Tibial artery (tissue), 4 donors: ENCODE measurements around the gene CYP20A1.
"Not testable (repeated sequence)": the region's sequence is repeated elsewhere in the genome, so short reads cannot be mapped to it uniquely, and the experiment has no call there.

Source experiments
- DNase-seq, 2 donors: peaks; one replicate each; pipeline ENCODE4 v3.0.0-alpha.2; 2019
- H3K27ac ChIP-seq, 2 donors: fragments of 200-600 bp; sonication (generic) in 1 of 2; 1 replicate in 1 of 2; 2 replicates in 1 of 2; pipeline ENCODE4 v1.5.1; 2018 to 2019; ENCODE audit warnings: mild to moderate bottlenecking in 1 of 2
- H3K27me3 ChIP-seq, 2 donors: fragments of 200-600 bp; sonication (generic) in 1 of 2; one replicate each; pipeline versions ENCODE4 v1.5.1 to v1.6.0; 2016 to 2019
- H3K36me3 ChIP-seq, 3 donors: fragments of 200-600 bp; sonication (generic) in 2 of 3; one replicate each; pipeline ENCODE4 v1.5.1; 2016 to 2019; ENCODE audit warnings: mild to moderate bottlenecking in 2 of 3
- H3K4me1 ChIP-seq, 4 donors: fragments of 200-600 bp; sonication (generic) in 2 of 4; 1 replicate in 3 of 4; 2 replicates in 1 of 4; pipeline ENCODE4 v1.5.1; 2016 to 2019
- H3K4me3 ChIP-seq, 2 donors: fragments of 200-600 bp; sonication (generic) in 1 of 2; 1 replicate in 1 of 2; 2 replicates in 1 of 2; pipeline ENCODE4 v1.5.1; 2018 to 2019; ENCODE audit warnings: mild to moderate bottlenecking in 2 of 2
- H3K9me3 ChIP-seq, 3 donors: fragments of 200-600 bp; sonication (generic) in 1 of 3; one replicate each; pipeline ENCODE4 v1.5.1; 2016 to 2019
- CTCF ChIP-seq, 2 experiments: fragments of 200-600 bp in 1 of 2; fragments of 450-650 bp in 1 of 2; IDR thresholded peaks; one replicate each; pipeline ENCODE4 v1.5.1; 2017 to 2019; ENCODE audit warnings: antibody characterized with exemption in 2 of 2, mild to moderate bottlenecking in 1 of 2, moderate library complexity in 1 of 2
- intact Hi-C: fragments of 100-400 bp; cut with DNase I; formaldehyde crosslinking; loops from one replicate; pipeline ENCODE4 v1.15.0; 2023; ENCODE audit warnings: low total_unique reads

The CYP20A1 gene

GRCh38 chr2:203279288-203279687, 40.5 kb downstream of the CYP20A1 start:
- intact Hi-C loops, result no loop called here
- Histone ChIP-seq H3K27ac (no peak overlapping the region), H3K4me3 (no peak overlapping the region), H3K27me3 (no peaks in the 10 kb centered on the region), H3K36me3 (peaks cover 62 to 76% (median 72%) of the 10 kb centered on the region in 3 donors), H3K4me1 (peaks cover 0 to 14% (median 5%) of the 10 kb centered on the region in 4 donors), H3K9me3 (no peaks in the 10 kb centered on the region)
- no peak for DNase-seq
- no peak for TF ChIP-seq CTCF (IDR thresholded peaks at IDR 0.05)

- no peak for TF ChIP-seq CTCF (IDR thresholded peaks at IDR 0.05)
- Histone ChIP-seq H3K27me3 (no peaks in the 10 kb centered on the region), H3K27ac (peak overlapping the region; percentile 8 to 43), H3K9me3 (no peaks in the 10 kb centered on the region), H3K4me1 (peaks cover 0 to 14% (median 5%) of the 10 kb centered on the region in 4 donors), H3K4me3 (no peak overlapping the region), H3K36me3 (peaks cover 68 to 79% (median 72%) of the 10 kb centered on the region in 3 donors)
- intact Hi-C loops, result no loop called here
- no peak for DNase-seq
Measured at GRCh38 chr2:203280428-203281064, 41.7 kb downstream of the CYP20A1 start.

- Histone ChIP-seq H3K4me3 (no peak overlapping the region), H3K27ac (no peak overlapping the region), H3K27me3 (no peaks in the 10 kb centered on the region), H3K36me3 (peaks cover 69 to 80% (median 75%) of the 10 kb centered on the region in 3 donors), H3K4me1 (peaks cover 0 to 14% (median 5%) of the 10 kb centered on the region in 4 donors), H3K9me3 (no peaks in the 10 kb centered on the region)
- intact Hi-C loops, result no loop called here
- DNase-seq, result no peak
- TF ChIP-seq CTCF (IDR thresholded peaks at IDR 0.05), result no peak
Measured at GRCh38 chr2:203282101-203282500, 43.3 kb downstream of the CYP20A1 start.

GRCh38 chr2:203286532-203286931, 47.7 kb downstream of the CYP20A1 start:
- no peaks in the 10 kb centered on the region for H3K9me3 ChIP-seq
- no peak for TF ChIP-seq CTCF (IDR thresholded peaks at IDR 0.05)
- H3K27me3 ChIP-seq, result no peaks in the 10 kb centered on the region
- peaks cover 59 to 74% (median 68%) of the 10 kb centered on the region in 3 donors for H3K36me3 ChIP-seq
- no peak for DNase-seq
- H3K4me3 ChIP-seq, result no peak overlapping the region
- intact Hi-C loops, result no loop called here
- no peak overlapping the region for H3K27ac ChIP-seq
- no peaks in the 10 kb centered on the region for H3K4me1 ChIP-seq

GRCh38 chr2:203301667-203302066, 62.8 kb downstream of the CYP20A1 start:
- no peak for DNase-seq
- H3K4me1 ChIP-seq, result no peaks in the 10 kb centered on the region
- no peak overlapping the region for H3K4me3 ChIP-seq
- no peaks in the 10 kb centered on the region for H3K9me3 ChIP-seq
- H3K27ac ChIP-seq, result no peak overlapping the region
- no peaks in the 10 kb centered on the region for H3K27me3 ChIP-seq
- H3K36me3 ChIP-seq, result peaks cover 26 to 62% (median 43%) of the 10 kb centered on the region in 3 donors
- no peak for TF ChIP-seq CTCF (IDR thresholded peaks at IDR 0.05)
- intact Hi-C loops, result no loop called here

GRCh38 chr2:203302586-203302985, 63.8 kb downstream of the CYP20A1 start:
- H3K4me3 ChIP-seq, H3K27ac ChIP-seq, DNase-seq, H3K9me3 ChIP-seq, H3K4me1 ChIP-seq, H3K27me3 ChIP-seq, intact Hi-C loops: not testable (repeated sequence)
- H3K36me3 ChIP-seq, result peaks cover 27 to 61% (median 40%) of the 10 kb centered on the region in 3 donors
